Measurements from ENCODE around the gene TP53TG5.

The TP53TG5 gene

GRCh38 chr20:45344168-45344860, 33.8 kb downstream of the TP53TG5 start:
- DNase-seq = no peak

DNA sequence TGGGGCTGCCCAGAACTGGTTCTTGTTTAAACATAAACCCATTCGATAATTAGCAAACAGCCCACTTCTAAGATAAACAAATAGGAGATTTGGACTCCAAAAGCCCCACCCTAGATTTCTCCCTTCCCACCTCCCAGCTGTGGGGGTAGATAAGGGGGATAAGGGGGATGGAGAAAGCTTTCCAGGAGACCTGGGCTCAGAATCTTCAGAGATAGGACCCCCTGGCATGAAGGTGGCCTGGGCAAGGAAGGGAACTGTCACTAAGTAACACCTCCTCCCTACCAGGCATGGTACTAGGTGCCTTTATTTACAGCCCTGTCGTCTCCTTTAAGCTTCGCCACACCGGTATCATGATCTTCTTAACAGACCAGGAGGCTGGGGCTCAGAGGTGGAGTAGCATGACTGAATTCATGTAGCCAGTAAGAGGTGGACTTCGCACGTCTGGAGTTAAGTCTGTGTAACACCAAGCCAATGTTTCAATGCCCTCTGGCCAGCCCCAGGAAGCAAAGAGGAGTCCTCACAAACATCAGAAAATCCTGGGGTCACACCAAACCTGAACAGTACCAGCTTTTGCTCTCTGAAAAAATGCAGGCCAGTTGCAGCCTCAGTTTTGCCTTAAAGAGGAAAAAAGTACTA, 34.5 kb downstream of the TP53TG5 start:
- DNase-seq = no peak

- no peak for DNase-seq
These were observed 35.1 kb downstream of the TP53TG5 start for GRCh38 chr20:45342855-45343531.

DNA sequence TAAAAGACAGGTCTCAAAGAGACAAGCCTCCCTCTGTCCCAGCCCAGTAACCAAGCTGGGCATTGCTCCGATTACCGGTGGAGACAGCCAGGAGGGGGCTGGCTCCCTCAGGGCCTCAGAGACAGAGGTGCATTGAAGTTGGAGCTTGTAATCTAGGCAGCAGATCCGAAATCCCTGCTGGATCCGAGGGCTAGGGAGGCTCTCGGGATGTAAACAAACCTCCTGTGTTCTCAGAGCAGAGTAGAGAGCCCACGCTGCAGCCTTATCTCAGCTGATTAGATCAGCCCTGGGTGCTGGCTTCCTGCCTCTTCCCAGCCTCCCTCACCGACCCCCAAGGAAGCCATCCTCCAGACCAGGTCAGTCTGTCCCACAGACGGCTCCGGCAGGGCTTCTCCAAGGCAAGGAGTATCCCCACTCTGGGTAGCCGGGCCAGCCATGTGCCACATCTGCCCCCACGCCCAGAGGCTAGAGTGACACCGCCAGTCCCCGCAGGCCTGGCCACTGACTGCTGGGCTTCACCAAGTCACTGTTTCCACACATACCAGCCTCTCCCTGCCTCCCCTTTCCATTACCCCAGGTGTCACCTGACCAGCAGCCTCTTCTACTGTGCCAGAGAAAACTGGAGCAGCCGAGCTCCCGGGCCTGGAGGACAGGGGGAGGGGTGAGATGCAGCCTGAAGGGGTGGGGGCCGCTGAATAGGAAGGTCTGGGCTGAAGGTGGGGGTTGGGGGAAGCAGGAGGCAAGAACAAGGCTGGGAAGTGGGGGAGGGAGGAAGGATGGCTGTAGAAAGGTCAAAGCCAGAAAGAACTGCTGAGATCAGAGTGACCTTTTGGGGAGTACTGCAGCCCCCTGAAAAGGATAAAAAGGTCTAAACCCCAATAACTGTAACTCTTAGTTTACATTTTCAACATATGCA, 35.9 kb downstream of the TP53TG5 start:
- DNase-seq = no peak

DNA sequence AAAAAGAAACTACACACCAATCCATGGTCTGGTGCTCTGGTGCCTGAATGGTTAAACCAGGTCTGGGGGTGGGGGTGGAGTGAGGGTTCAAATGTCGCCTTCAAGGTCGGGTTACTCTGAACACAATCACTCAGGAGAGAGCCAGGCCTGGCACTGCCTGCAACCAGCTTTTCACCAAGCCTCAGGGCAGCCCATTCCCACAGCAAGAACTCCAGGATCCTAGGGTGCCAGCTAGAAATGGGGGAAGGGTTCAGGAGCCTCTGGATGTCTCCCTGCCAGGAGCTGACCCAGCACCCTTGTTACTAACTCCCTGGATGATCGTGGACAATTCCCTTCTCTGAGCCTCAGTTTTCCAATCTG, 36.6 kb downstream of the TP53TG5 start:
- DNase-seq = no peak

DNA sequence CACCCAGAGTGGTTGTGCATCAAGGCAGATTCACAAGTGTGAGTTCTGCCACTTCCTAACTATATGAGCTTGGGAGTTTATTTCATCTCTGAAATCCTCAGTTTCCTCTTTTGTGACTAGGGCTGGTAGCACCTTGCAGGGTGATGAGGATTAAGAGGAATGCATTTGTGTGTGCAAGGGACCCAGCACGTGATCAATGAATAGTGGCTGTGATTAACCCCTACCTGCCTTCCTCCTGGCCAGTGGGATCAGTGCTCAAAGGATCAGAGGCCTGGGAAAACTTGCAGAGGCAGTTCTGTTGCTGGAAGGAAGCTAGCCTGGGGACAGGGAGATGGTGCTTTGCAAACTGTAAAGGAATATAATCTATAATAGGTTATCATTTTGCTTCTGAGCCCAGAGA, 37.2 kb downstream of the TP53TG5 start:
- DNase-seq = no peak

DNA sequence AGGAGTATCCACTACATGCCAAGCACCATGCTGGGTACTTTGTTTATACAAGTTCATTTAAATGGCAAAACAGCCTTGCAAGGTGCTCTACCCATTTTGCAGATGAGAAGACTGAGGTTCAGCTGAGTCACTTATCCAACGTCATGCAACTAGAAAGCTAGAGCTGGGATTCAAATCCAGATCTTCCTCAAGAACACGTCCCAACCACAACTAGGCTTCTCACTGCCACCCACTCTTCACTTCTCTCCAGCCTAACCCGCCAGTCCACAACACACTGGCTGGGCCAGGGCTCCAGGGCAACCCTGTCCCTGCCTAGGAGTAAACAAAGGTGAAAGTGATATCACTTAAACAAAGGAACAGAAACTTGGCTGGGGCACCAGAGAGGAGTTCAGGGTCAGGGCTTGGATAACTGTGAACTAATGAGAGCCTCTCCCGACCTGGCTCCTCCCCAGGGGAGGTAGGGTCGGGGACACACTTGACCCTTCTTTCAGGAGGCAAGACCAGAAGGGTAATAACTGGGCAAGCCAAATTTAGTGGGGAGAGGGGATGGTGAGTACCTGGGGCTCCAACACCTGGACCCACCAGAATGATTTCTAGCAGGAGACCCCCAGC, 37.8 kb downstream of the TP53TG5 start:
- no peak for DNase-seq

- no peak for DNase-seq
These were observed 38.3 kb downstream of the TP53TG5 start for GRCh38 chr20:45339799-45340198.

- no peak for DNase-seq
These were observed 39.0 kb downstream of the TP53TG5 start for GRCh38 chr20:45339084-45339483.

GRCh38 chr20:45338121-45339030, 39.7 kb downstream of the TP53TG5 start:
- DNase-seq = no peak

DNA sequence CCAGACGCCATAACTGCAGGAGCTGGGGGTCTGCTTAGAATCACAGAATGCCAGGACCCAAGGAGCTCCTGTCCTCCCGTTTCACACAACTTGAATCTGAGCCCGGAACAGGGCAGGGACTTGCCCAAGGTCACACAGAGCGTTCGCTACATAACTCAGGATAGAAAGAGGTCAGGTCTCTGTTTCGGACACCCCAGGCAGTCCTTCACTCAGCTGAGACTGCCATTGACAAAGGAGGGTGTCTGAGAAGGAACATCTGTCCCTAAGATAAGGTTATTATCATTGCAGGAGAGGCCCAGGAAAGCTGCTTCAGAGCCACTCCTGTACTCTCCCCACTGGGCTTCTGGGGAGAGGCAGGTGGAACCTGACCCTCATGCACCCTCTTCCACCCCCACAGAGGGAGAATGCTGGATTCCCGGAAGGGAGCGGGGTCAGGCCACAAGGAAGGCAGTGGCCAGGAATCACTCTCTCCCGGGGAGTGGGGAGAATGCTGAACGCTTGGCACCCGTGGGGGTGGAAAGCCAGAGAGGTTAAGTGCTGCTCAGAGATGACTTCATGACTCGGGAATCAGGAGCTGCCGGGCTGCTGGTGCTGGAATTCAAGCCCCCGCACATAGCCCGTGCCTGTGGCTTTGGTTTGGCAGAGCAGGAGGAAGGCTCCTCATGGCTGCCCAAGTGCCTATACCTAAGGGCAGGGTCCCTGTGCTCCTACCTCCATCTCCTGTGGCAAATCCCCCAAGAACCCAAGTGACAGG, 40.6 kb downstream of the TP53TG5 start:
- DNase-seq = no peak

DNA sequence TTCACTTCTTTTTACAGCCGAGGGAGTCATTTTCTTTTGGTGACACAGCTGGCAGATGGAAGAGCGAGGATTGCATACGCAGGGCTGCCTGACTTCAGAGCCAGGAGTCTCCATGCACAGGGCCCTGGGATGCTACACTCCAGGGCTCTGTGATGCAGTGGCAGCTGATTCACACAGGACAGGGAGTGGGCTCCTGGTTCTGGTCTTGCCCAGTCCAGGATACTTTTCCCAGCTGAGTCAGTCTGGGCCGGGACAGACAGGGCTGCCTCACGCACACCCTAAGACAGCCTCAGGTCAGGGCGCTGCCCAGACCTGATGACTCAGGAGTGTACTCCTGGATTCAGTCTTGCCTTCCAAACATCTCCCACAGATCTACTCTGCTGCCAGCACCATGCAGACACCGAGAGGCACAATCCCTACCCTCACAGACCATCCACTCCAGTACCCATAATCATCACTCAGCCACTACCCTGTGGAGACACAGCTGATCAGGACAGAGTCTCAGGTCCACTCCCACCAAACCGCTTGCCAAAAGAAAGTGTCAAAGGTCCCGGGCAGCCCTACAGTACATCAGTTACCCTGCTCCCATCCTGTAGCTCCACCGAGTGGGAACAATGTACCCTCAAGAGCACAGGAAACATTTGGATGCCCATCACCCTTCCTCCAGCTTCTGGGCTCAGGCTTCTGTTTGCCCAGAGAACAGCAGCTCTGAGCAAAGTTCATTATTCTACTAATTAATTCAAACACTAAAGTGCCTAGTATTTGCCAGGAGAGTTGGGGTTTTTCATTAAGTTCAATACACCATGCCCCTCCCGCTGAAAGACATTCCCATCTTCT, 41.4 kb downstream of the TP53TG5 start:
- DNase-seq = no peak

DNA sequence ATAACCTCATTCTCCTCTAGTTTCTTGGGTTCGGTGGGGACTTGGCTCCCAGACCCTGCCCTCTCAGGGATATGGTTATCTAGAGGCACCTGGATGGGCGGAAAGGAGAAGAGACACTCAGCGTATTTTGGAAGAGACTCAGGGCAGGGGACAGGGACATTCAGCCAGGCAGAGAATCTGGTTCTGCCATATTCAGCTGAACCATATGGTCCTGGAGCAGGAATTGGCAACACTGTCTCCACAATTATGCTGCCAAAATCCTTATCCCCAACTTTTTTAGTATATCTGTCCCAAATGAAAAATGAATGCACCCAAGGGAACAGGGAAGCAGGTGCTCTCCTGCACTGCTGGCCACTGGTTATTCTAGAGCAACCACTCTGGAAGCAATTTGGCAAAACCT, 47.6 kb downstream of the TP53TG5 start:
- no peak for DNase-seq

GRCh38 chr20:45329497-45330319, 48.4 kb downstream of the TP53TG5 start:
- DNase-seq = no peak

- DNase-seq = no peak
These were observed 49.7 kb downstream of the TP53TG5 start for GRCh38 chr20:45328451-45328850.

- no peak for DNase-seq
These were observed 52.8 kb downstream of the TP53TG5 start for GRCh38 chr20:45325371-45325770.

DNA sequence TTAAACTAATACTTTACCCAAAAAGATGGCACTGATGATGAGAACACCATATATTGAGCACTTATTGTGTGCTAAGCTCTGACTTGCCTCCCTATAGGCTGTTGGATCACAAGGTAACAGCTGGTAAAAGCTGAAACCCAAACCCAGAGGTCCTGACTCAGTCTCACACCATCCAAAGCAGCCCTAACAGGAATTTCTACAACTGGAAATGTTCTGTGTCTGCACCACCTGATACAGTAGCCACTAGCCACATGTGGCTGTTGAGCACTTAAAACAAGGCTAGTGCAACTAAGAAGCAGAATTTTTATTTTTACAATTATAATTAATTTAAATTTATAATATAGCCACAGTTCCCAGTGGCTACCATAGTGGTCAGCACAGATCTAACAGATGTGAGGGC, 54.4 kb downstream of the TP53TG5 start:
- no peak for DNase-seq

DNA sequence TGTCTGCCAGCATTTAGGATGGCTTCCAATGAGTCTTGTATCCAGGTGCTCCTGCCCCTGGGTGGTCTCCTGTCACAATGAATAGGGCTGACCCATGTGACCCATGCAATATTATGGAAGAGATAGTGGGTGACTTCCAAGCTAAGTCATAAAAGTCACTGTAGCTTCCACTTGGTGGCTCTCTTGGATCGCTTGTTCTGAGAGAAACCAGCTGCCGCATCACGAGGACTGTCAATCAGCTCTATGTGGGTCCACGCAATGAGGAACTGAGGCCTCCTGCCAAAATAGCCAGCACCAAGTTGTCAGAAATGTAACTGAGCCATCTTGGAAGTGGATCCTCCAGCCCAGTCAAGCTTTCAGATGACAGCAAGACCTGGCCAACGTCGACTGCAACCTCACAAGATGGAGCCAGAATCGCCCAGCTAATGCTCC, 55.2 kb downstream of the TP53TG5 start:
- DNase-seq = no peak
